Mammary epithelial cell (primary cell): ENCODE data around the gene CYSTM1.

ENCODE experiments used
- CTCF ChIP-seq, 2 donors: IDR thresholded peaks in 1 of 2; conservative IDR thresholded peaks in 1 of 2; 2 replicates each; pipeline ENCODE4 v1.5.1; 2011 to 2012; ENCODE audit warnings: inconsistent platforms in 2 of 2, low read length in 2 of 2, mild to moderate bottlenecking in 2 of 2, control low read depth in 1 of 2, low read depth in 1 of 2; ENCODE audit not compliant: insufficient read depth in 1 of 2; ENCODE audit errors: extremely low read depth in 1 of 2
- EZH2 ChIP-seq: IDR thresholded peaks from 2 replicates; pipeline ENCODE4 v1.6.1; 2012; ENCODE audit warnings: low read length, inconsistent platforms, borderline replicate concordance

- TF ChIP-seq CTCF (conservative IDR thresholded peaks at IDR 0.05 in 1 of 2, IDR thresholded peaks at IDR 0.05 in 1 of 2; ENCODE audit: extremely low read depth in 1 of 2, insufficient read depth in 1 of 2, low read depth in 1 of 2, low read length in 2 of 2): no peak
- no peak for TF ChIP-seq EZH2
Measured at GRCh38 chr5:140153905-140154304, 21.1 kb upstream of the CYSTM1 start.
